SK-MEL-5 (cell line): ENCODE measurements around the gene ATF7. TPM values are rescaled to one million over a fixed set of nuclear protein-coding genes. Genes with fewer than 3 reads are reported as not detected.
"Not testable (repeated sequence)": the region's sequence is repeated elsewhere in the genome, so short reads cannot be mapped to it uniquely, and the experiment has no call there.

Experiments
- DNase-seq: peaks from one replicate; pipeline ENCODE4 v3.0.0-alpha.2; 2016; ENCODE audit warnings: low read depth, low spot score
- in situ Hi-C: cut with HindIII; loops from 2 replicates; pipeline ENCODE4 v1.10.0; 2016; ENCODE audit warnings: low sequenced_read_pairs, high pct_unique_total_duplicates, low pct_unique_long_range_greater_than_20kb
- total RNA-seq: library from RNA; depleted of rRNA; stranded (reverse); fragments of >200 nt; shearing (Covaris generic); gene quantifications from 2 replicates; pipeline ENCODE4 v1.2.3, GENCODE V29; 2014

Gene ATF7
- total RNA-seq, 1 experiment from 2014 or later: 10.2 TPM

GRCh38 chr12:53558631-53559030, 67.6 kb downstream of the ATF7 start:
- in situ Hi-C loops: no loop called here
- DNase-seq: no peak

- DNase-seq: no peak
Measured at GRCh38 chr12:53552361-53553327, 73.5 kb downstream of the ATF7 start.

GRCh38 chr12:53551889-53552291, 74.3 kb downstream of the ATF7 start:
- DNase-seq: peak; percentile 26
- in situ Hi-C loops: no loop called here

More at GRCh38 chr12:53552361-53553327, 73.5 kb downstream of the ATF7 start:
- in situ Hi-C loops: no loop called here

DNA sequence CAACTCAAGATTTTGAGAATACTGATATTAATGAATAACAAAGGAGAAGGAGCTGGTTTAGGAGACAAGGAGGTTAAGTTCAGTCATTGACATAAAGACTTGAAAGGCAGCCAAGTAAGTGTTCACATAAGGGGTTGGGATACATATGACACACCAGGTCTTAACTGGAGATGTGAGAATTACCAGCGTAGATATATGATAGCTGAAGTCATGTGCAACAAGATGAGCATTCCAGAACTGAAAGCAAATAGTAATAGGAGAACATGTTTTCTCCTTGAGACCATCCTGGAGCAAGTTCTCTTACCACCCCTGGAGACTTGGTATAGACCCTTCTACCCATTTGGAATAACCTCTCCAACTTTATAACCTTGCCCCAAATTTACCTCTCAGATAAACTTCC, 75.6 kb downstream of the ATF7 start:
- in situ Hi-C loops: no loop called here
- DNase-seq: no peak

GRCh38 chr12:53550131-53550530, 76.1 kb downstream of the ATF7 start:
- DNase-seq, in situ Hi-C loops: not testable (repeated sequence)

DNA sequence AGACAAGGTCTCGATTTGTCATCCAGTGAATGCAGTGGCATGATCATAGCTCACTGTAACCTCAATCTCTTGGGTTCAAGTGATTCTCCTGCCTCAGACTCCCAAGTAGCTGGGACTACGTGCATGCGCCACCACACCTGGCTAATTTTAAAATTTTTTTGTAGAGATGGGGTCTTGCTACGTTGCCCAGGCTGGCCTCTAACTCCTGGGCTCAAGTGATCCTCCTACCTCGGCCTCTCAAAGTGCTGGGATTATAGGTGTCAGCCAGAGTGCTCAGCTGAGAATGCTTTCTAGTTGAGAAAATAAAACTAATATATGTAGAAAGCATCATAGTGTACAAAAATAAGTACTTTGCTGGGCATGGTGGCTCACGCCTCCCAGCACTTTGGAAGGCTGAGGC, 77.8 kb downstream of the ATF7 start:
- DNase-seq, in situ Hi-C loops: not testable (repeated sequence)

GRCh38 chr12:53543539-53543938, 82.6 kb downstream of the ATF7 start:
- in situ Hi-C loops: no loop called here
- peak; percentile 82 for DNase-seq

- in situ Hi-C loops: no loop called here
- DNase-seq: no peak
Measured at GRCh38 chr12:53539526-53539925, 86.7 kb downstream of the ATF7 start.

GRCh38 chr12:53538209-53538689, 87.9 kb downstream of the ATF7 start:
- DNase-seq: peak; percentile 92
- in situ Hi-C loops: no loop called here

DNA sequence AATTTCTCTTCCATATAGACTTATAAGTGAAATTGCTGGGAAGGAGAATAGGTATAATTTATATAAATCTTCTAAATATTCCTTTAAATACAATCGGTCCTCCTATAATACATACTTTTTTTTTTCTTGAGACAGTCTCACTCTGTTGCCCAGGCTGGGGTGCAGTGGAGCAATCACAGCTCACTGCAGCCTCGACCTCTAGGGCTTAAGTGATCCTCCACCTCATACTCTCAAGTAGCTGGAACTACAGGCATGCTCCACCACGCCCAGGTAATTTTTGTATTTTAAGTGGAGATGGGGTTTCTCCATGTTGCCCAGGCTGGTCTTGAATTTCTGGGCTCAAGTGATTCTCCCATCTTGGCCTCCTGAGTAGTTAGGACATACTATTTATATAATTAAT, 89.2 kb downstream of the ATF7 start:
- DNase-seq: no peak
- in situ Hi-C loops: no loop called here

GRCh38 chr12:53533471-53533870, 92.7 kb downstream of the ATF7 start:
- DNase-seq: peak; percentile 87
- in situ Hi-C loops: no loop called here

GRCh38 chr12:53532524-53533445, 93.4 kb downstream of the ATF7 start:
- in situ Hi-C loops: no loop called here
- DNase-seq: peak; percentile 68

DNA sequence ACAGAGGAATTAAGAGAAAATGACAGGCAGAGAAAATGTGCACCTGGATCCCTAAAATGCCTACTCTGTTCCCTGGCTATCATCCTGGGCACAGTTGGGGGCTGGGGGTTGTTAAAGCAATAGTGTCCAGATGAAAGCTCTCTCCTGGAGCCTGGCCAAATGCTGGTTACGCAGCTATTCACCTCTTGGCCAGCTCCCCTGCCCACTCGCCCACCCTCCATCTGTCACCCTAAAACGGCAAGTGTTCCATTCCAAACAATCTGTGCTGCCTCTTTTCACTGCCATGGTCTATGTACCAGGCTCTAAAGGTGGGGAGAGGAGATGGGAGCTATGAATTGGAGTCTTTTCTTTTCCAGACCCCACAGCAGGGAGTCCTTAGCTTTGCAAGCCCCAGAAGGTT, 94.2 kb downstream of the ATF7 start:
- in situ Hi-C loops: no loop called here
- DNase-seq: no peak

DNA sequence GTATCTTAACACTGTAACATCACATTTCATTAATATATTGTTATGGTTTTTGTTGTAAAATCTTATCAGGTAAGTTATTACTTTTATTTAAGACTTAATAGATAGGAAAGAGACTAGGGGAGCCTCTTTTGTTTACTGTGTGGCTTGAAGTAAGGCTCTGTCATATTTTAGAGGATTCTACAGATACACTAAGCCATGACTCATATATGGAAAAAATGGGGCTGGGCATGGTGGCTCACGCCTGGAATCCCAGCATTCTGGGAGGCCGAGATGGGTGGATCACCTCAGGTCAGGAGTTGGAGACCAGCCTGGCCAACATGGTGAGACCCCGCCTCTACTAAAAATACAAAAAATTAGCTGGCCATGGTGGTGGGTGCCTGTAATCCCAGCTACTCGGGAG, 95.3 kb downstream of the ATF7 start:
- in situ Hi-C loops: no loop called here
- DNase-seq: no peak

- no peak for DNase-seq
- in situ Hi-C loops: no loop called here
Measured at GRCh38 chr12:53530061-53530460, 96.1 kb downstream of the ATF7 start.

GRCh38 chr12:53524476-53524875, 101.7 kb downstream of the ATF7 start:
- no peak for DNase-seq
- in situ Hi-C loops: no loop called here

GRCh38 chr12:53523131-53523530, 103.1 kb downstream of the ATF7 start:
- no peak for DNase-seq
- in situ Hi-C loops: no loop called here

DNA sequence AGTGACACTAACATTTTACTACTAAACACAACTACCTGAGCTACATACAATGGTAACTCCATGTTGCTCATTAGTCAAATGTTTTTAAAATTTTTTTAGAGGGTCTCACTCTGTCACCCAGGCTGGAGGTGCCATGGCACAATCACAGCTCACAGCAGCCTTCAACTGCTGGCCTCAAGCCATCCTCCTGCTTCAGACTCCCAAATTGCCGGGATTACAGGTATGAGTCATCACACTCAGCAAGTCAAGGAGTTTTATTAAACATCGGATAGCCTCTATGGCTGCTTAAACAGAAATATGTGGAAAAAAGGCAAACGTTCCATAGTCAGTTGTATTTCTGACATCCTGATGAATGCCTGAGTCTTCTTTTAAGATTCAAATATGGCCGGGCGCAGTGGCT, 107.8 kb downstream of the ATF7 start:
- in situ Hi-C loops: no loop called here
- no peak for DNase-seq
